Nephron progenitor cell (in vitro differentiated cells): ENCODE data around the gene SMIM17.

Source experiments
- DNase-seq: peaks from one replicate; pipeline ENCODE4 v3.0.0; 2021
- H3K27ac Mint-ChIP-seq: 2 replicates; pipeline ENCODE4 v1.8.0; 2021; ENCODE audit warnings: mild to moderate bottlenecking, moderate library complexity, mixed read lengths
- H3K27me3 Mint-ChIP-seq: 2 replicates; pipeline ENCODE4 v1.8.0; 2021; ENCODE audit warnings: mild to moderate bottlenecking, low read depth, mixed read lengths; ENCODE audit not compliant: poor library complexity
- H3K36me3 Mint-ChIP-seq: 2 replicates; pipeline ENCODE4 v1.8.0; 2021; ENCODE audit warnings: low read depth, mixed read lengths
- H3K4me1 Mint-ChIP-seq: 2 replicates; pipeline ENCODE4 v1.8.0; 2021; ENCODE audit warnings: mixed read lengths
- H3K4me3 Mint-ChIP-seq: 2 replicates; pipeline ENCODE4 v1.8.0; 2021; ENCODE audit warnings: mild to moderate bottlenecking, moderate library complexity, mixed read lengths
- H3K9me3 Mint-ChIP-seq: 2 replicates; pipeline ENCODE4 v1.8.0; 2021; ENCODE audit warnings: mild to moderate bottlenecking, moderate library complexity, mixed read lengths
- TF ChIP-seq, protein P1 (sequence below): fragments of 200-600 bp; sonication (generic); IDR thresholded peaks from 2 replicates; pipeline ENCODE4 v1.5.0; 2021; ENCODE audit warnings: antibody characterized with exemption

The SMIM17 gene

DNA sequence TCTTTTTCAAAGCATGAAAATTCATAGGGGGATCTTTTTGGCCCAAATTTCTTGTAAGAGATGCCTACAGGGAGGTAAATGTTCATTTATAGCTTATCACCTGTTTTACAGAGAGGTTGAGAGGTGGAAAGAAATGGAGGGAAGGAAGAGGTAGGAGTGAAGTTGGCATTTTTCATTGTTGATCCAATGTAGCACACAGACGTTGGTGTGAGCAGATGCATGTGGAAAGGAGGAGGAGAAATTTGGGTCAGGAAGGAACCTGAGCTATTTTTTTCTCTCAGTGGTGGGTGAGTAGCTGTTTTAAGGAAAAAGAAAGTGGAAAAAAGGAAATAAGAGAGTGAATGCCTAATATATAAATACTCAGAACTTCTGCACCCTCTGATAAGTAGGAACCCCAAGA, 9.9 kb upstream of the SMIM17 start:
- Mint-ChIP-seq H3K27ac (no peak overlapping the region), H3K27me3 (peaks cover 8% of the 10 kb centered on the region), H3K4me1 (no peaks in the 10 kb centered on the region), H3K9me3 (peaks cover 93% of the 10 kb centered on the region), H3K36me3 (peaks cover 19% of the 10 kb centered on the region), H3K4me3 (no peak overlapping the region)
- DNase-seq = no peak
- TF ChIP-seq, protein P1, sequence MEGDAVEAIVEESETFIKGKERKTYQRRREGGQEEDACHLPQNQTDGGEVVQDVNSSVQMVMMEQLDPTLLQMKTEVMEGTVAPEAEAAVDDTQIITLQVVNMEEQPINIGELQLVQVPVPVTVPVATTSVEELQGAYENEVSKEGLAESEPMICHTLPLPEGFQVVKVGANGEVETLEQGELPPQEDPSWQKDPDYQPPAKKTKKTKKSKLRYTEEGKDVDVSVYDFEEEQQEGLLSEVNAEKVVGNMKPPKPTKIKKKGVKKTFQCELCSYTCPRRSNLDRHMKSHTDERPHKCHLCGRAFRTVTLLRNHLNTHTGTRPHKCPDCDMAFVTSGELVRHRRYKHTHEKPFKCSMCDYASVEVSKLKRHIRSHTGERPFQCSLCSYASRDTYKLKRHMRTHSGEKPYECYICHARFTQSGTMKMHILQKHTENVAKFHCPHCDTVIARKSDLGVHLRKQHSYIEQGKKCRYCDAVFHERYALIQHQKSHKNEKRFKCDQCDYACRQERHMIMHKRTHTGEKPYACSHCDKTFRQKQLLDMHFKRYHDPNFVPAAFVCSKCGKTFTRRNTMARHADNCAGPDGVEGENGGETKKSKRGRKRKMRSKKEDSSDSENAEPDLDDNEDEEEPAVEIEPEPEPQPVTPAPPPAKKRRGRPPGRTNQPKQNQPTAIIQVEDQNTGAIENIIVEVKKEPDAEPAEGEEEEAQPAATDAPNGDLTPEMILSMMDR = no peak

DNA sequence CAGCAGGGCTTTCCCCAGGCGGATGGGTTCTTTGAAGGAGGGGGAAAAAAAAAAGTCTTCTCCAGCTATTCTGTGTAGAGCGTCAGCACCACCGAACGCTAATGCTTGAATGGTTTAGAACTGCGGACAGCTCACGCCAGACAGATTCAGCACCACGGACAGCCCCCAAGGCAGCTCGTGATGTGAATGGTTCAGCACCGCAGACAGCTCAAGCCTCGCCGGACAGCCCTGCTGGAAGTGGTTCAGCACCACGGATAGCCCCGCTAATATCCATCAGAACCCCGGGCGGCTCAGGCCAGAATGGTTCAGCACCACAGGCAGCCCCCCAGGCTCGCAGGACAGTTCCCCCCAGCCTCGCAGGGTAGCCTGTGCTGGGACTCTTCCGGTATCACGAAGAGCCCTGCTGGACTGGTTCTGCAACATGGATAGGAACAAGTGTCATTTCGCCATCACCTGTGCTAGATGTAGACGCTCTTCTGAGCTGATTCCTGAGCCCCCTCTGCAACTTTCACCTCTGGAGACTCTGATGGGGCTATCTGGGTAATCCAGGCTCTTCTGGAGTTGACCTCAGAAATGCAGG, 4.9 kb upstream of the SMIM17 start:
- DNase-seq = peak; percentile 93
- H3K36me3 Mint-ChIP-seq = peaks cover 19% of the 10 kb centered on the region
- peaks cover 7% of the 10 kb centered on the region for H3K27me3 Mint-ChIP-seq
- H3K4me1 Mint-ChIP-seq = no peaks in the 10 kb centered on the region
- peaks cover 87% of the 10 kb centered on the region for H3K9me3 Mint-ChIP-seq
- no peak overlapping the region for H3K4me3 Mint-ChIP-seq
- TF ChIP-seq, protein P1 = no peak
- no peak overlapping the region for H3K27ac Mint-ChIP-seq

DNA sequence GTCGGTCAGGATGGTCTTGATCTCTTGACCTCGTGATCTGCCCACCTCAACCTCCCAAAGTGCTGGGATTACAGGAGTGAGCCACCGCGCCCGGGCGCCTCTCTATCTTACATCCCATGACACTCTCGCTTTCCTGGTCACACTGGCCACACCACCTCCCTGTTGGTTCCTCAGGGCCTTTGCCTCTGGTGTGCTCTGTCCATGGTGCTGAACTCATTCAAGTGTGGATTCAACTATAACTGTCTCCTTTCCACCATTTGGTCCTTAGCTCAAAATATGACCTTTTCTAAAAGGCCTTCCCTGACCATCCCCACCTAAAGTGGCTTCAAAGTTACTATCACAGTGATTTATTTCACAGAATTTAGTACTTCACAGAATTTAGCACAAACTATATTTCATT, 3.7 kb upstream of the SMIM17 start:
- H3K27ac Mint-ChIP-seq = no peak overlapping the region
- H3K4me3 Mint-ChIP-seq = no peak overlapping the region
- no peaks in the 10 kb centered on the region for H3K4me1 Mint-ChIP-seq
- TF ChIP-seq, protein P1 = no peak
- peaks cover 7% of the 10 kb centered on the region for H3K27me3 Mint-ChIP-seq
- DNase-seq = peak; percentile 21
- H3K36me3 Mint-ChIP-seq = peaks cover 18% of the 10 kb centered on the region
- H3K9me3 Mint-ChIP-seq = peaks cover 84% of the 10 kb centered on the region

DNA sequence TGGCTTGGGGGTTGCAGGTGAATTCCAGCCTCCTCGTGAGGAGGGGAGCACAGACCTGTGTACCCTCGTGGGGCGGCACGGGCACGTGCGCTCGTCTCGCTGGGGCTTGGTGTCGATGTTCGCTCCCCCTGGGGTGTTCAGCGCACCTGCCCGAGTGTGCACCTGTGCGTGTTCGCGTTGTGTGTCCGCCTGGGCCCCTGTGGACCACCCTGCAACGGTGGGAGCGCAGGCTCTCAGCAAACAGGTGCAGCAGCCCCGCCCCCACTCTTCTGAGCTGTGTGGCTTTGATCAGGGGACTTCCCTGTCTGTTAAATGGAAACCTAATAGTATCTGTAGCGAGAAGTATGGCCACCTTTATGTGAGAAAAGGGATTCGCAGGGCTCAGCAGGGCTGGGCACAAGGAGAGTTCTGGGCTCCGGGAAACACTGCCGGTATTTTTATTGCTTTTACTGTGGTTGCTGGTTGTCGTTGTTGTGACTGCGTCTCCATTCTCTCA, 549 bp downstream of the SMIM17 start:
- TF ChIP-seq, protein P1 = no peak
- H3K36me3 Mint-ChIP-seq = peaks cover 23% of the 10 kb centered on the region
- H3K9me3 Mint-ChIP-seq = peaks cover 87% of the 10 kb centered on the region

DNA sequence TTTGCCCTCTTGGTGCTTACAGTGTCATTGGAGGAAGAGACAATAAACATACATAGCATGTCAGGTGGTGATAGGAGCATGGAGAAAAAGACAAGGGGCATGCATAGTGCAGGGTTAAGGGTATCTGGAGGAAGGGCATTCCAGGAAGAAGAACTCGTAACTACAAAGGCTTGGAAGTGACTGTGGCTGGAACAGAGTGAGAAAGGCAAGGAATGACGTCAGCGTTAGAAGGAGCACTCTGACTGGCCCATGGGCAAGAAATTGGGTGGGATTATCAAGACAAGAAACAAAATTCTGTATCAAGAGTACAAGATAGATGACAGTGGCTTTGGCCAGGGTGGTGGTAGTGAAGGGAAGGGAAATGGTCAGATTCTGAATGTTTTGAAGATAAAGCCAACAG, 11.2 kb downstream of the SMIM17 start:
- no peak for DNase-seq
- peaks cover 94% of the 10 kb centered on the region for H3K9me3 Mint-ChIP-seq

More for the DNA sequence above, 549 bp downstream of the SMIM17 start:
- H3K4me1 Mint-ChIP-seq = no peaks in the 10 kb centered on the region
- no peak overlapping the region for H3K4me3 Mint-ChIP-seq
- no peak for DNase-seq
- no peak overlapping the region for H3K27ac Mint-ChIP-seq
- peaks cover 4% of the 10 kb centered on the region for H3K27me3 Mint-ChIP-seq

More for the DNA sequence above, 11.2 kb downstream of the SMIM17 start:
- Mint-ChIP-seq H3K4me3 (no peak overlapping the region), H3K27ac (no peak overlapping the region), H3K27me3 (peaks cover 1% of the 10 kb centered on the region), H3K36me3 (peaks cover 7% of the 10 kb centered on the region), H3K4me1 (no peaks in the 10 kb centered on the region)
- TF ChIP-seq, protein P1 = no peak
